ENCODE measurements around the gene CCDC86. TPM values are rescaled to one million over a fixed set of nuclear protein-coding genes. Genes with fewer than 3 reads are reported as not detected.

Gene CCDC86
- total and polyA plus RNA-seq, 2 of the 4 experiments (the other 2 are of a cell fraction) = 9.5 to 34.0 TPM

DNA sequence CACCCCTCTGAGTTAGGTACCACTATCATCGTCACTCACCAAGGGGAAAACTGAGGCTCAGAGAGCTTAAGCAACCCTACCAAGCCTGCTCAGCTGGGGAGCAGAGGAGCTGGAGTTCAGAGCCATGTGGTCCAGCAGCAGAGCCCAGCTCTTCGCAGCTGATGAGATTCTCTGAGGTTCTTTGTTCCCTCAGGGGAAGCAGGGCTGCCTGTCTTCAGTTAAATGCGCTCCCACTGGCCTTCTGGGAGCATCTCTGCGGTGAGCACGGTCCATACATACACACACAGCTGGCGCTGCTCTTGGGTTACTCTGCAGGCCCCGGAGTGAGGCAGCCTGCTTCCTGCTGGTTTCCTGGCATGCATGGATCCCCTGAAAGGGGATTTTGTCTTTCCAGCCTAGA lies 19.0 kb downstream of the CCDC86 start:
- H3K9ac ChIP-seq (ENCODE audit: low read depth, low read length) = no peak overlapping the region
- no peak for TF ChIP-seq CEBPB (IDR thresholded peaks at IDR 0.05; ENCODE audit: low read depth, low read length)
- TF ChIP-seq BHLHE40 (IDR thresholded peaks at IDR 0.05; ENCODE audit: low read depth, low read length) = no peak
- TF ChIP-seq RFX5 (IDR thresholded peaks at IDR 0.05; ENCODE audit: low read depth, low read length) = no peak
- TF ChIP-seq MAFK (IDR thresholded peaks at IDR 0.05; ENCODE audit: low read depth, low read length) = no peak
- TF ChIP-seq, protein P1, sequence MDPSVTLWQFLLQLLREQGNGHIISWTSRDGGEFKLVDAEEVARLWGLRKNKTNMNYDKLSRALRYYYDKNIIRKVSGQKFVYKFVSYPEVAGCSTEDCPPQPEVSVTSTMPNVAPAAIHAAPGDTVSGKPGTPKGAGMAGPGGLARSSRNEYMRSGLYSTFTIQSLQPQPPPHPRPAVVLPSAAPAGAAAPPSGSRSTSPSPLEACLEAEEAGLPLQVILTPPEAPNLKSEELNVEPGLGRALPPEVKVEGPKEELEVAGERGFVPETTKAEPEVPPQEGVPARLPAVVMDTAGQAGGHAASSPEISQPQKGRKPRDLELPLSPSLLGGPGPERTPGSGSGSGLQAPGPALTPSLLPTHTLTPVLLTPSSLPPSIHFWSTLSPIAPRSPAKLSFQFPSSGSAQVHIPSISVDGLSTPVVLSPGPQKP (IDR thresholded peaks at IDR 0.05; ENCODE audit: borderline replicate concordance, low read depth, low read length) = no peak
- TF ChIP-seq, protein P2, sequence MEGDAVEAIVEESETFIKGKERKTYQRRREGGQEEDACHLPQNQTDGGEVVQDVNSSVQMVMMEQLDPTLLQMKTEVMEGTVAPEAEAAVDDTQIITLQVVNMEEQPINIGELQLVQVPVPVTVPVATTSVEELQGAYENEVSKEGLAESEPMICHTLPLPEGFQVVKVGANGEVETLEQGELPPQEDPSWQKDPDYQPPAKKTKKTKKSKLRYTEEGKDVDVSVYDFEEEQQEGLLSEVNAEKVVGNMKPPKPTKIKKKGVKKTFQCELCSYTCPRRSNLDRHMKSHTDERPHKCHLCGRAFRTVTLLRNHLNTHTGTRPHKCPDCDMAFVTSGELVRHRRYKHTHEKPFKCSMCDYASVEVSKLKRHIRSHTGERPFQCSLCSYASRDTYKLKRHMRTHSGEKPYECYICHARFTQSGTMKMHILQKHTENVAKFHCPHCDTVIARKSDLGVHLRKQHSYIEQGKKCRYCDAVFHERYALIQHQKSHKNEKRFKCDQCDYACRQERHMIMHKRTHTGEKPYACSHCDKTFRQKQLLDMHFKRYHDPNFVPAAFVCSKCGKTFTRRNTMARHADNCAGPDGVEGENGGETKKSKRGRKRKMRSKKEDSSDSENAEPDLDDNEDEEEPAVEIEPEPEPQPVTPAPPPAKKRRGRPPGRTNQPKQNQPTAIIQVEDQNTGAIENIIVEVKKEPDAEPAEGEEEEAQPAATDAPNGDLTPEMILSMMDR (conservative IDR thresholded peaks at IDR 0.05; ENCODE audit: low read depth, low read length) = no peak
- no peak for TF ChIP-seq FOS (IDR thresholded peaks at IDR 0.05; ENCODE audit: low read depth, low read length)
- no peak for TF ChIP-seq MAZ (IDR thresholded peaks at IDR 0.05; ENCODE audit: borderline replicate concordance, low read depth, low read length)
- no peak for TF ChIP-seq MXI1 (IDR thresholded peaks at IDR 0.05; ENCODE audit: borderline replicate concordance, low read depth, low read length)
- TF ChIP-seq CHD1 (IDR thresholded peaks at IDR 0.05; ENCODE audit: low read depth, low read length) = no peak
- TF ChIP-seq RCOR1 (IDR thresholded peaks at IDR 0.05; ENCODE audit: insufficient replicate concordance, low read length) = no peak
- TF ChIP-seq SMC3 (IDR thresholded peaks at IDR 0.05; ENCODE audit: low read depth, low read length) = no peak
- in situ Hi-C loops (cut with MboI; ENCODE audit: low sequenced_read_pairs) = no loop called here
- DNase-seq (no peak), ATAC-seq (ENCODE audit: low read depth) (no peak)
- H3K79me1 ChIP-seq (ENCODE audit: low read depth in 1 of 2, low read length in 2 of 2) = no peaks in the 10 kb centered on the region
- no peak overlapping the region for H2AK9ac ChIP-seq (replicated peaks; ENCODE audit: low read depth, low read length, poor library complexity)
- no peak overlapping the region for H2BK120ac ChIP-seq (ENCODE audit: low read depth, low read length)
- ChIA-PET CTCF (interaction anchor here (0.8 to 1.0 kb wide), 2 partner anchors 23 to 28 kb away, joined by 3 to 6 read pairs; no protein-coding TSS in a partner anchor), POLR2A (ENCODE audit: unreplicated experiment) (no interaction called here)
- no peaks in the 10 kb centered on the region for H3K9me3 ChIP-seq (ENCODE audit: control insufficient read depth, insufficient read depth, low read length)
- no peak overlapping the region for H3K4me3 ChIP-seq (ENCODE audit: insufficient read depth, low read depth, low read length)
- peaks cover 5% of the 10 kb centered on the region for H3K4me1 ChIP-seq (ENCODE audit: control insufficient read depth, insufficient read depth, low read length)
- no peak overlapping the region for H4K91ac ChIP-seq (ENCODE audit: insufficient read depth, low read depth, low read length)
- H4K20me1 ChIP-seq (ENCODE audit: insufficient read depth, low read length) = no peaks in the 10 kb centered on the region
- H3K4ac ChIP-seq (ENCODE audit: low read depth, low read length) = no peak overlapping the region
- H3K4me2 ChIP-seq (ENCODE audit: low read depth, low read length) = no peak overlapping the region
- H3K27me3 ChIP-seq (ENCODE audit: control insufficient read depth, insufficient read depth, low read length) = peaks cover 13% of the 10 kb centered on the region
- no peaks in the 10 kb centered on the region for H3K36me3 ChIP-seq (ENCODE audit: control insufficient read depth, insufficient read depth, low read length)
- WGBS, 2 experiments (ENCODE audit: extremely low coverage in 2 of 2, insufficient read length in 1 of 2) = no CpG with 5 or more reads among the region's 7 CpGs
- no peak overlapping the region for H3K18ac ChIP-seq (ENCODE audit: low read depth, low read length)
- H4K5ac ChIP-seq (ENCODE audit: low read depth, low read length) = no peak overlapping the region
- H2AFZ ChIP-seq (replicated peaks; ENCODE audit: low read length, poor library complexity) = no peak overlapping the region
- no peak overlapping the region for H2BK20ac ChIP-seq (ENCODE audit: low read depth, low read length)
- H3K27ac ChIP-seq (ENCODE audit: insufficient read depth, low read length) = no peak overlapping the region
- H2AK5ac ChIP-seq (ENCODE audit: low read depth, low read length) = no peak overlapping the region
- no peak overlapping the region for H2BK5ac ChIP-seq (ENCODE audit: low read depth, low read length, poor library complexity, severe bottlenecking)
- dilution Hi-C loops (cut with HindIII; ENCODE audit: low sequenced_read_pairs, unreplicated experiment) = no loop called here
- BruUV-seq (replicated peaks) = no TSS peak
- H2BK15ac ChIP-seq (ENCODE audit: low read depth, low read length) = no peak overlapping the region
- H3K14ac ChIP-seq (replicated peaks; ENCODE audit: low read depth, low read length) = no peak overlapping the region
- H4K8ac ChIP-seq (ENCODE audit: low read depth in 2 of 2, low read length in 2 of 2) = no peak overlapping the region
- no peak overlapping the region for H3K56ac ChIP-seq (ENCODE audit: extremely low read depth, insufficient read depth, low read length)
- no peak overlapping the region for H3K23ac ChIP-seq (ENCODE audit: low read depth, low read length)
- peaks cover 2% of the 10 kb centered on the region; the same call in 1 of the 2 replicates for H3K9me1 ChIP-seq (ENCODE audit: insufficient read depth, low read length)
- intact Hi-C loops (cut with micrococcal nuclease) = no loop called here

All from IMR-90 (cell line).